ENCODE measurements around the gene HRCT1. TPM values are rescaled to one million over a fixed set of nuclear protein-coding genes. Genes with fewer than 3 reads are reported as not detected.

HRCT1 gene
- total and polyA plus RNA-seq, 2 donors (not counting 3 experiments of a cell fraction or from before 2014, with no cell fraction given): 1.2 to 7.0 TPM

GRCh38 chr9:35923927-35924763 is 18.1 kb downstream of the HRCT1 start:
- intact Hi-C loops (cut with micrococcal nuclease): no loop called here
- H3K27ac ChIP-seq (ENCODE audit: insufficient read depth, low read depth, low read length): no peak overlapping the region
- FAIRE-seq: no peak
- DNase-seq (ENCODE audit: low read depth, low spot score): no peak
- no peaks in the 10 kb centered on the region for H3K9me3 ChIP-seq (replicated peaks; ENCODE audit: control insufficient read depth, insufficient read depth, low read length)
- dilution Hi-C loops (cut with MboI; ENCODE audit: extremely low pct_ligation_motif_present, low sequenced_read_pairs): no loop called here
- no peak overlapping the region for H3K4me3 ChIP-seq (replicated peaks in 1 of 3; ENCODE audit: insufficient read depth in 1 of 3, low read depth in 1 of 3, low read length in 3 of 3)
- H3K36me3 ChIP-seq (ENCODE audit: control insufficient read depth in 2 of 2, extremely low read depth in 1 of 2, insufficient read depth in 2 of 2, low read length in 2 of 2): no peaks in the 10 kb centered on the region
- H3K4me2 ChIP-seq (ENCODE audit: insufficient read depth, low read length): no peak overlapping the region
- peak overlapping the region; percentile 59 for H2AFZ ChIP-seq (ENCODE audit: low read depth, low read length)
- CTCF ChIA-PET: interaction anchor here (1.1 to 2.3 kb wide), 6 partner anchors 14 to 99 kb away, joined by 3 to 19 read pairs (median 6); no protein-coding TSS in a partner anchor
- H3K9me1 ChIP-seq (replicated peaks; ENCODE audit: control insufficient read depth, extremely low read depth, insufficient read depth, low read length): no peaks in the 10 kb centered on the region
- BruUV-seq (replicated peaks): no TSS peak
- H4K20me1 ChIP-seq (replicated peaks; ENCODE audit: control insufficient read depth, extremely low read depth, insufficient read depth, low read length): no peaks in the 10 kb centered on the region
- H3K9ac ChIP-seq (replicated peaks; ENCODE audit: extremely low read depth, insufficient read depth, low read length): no peak overlapping the region
- H3K79me2 ChIP-seq (ENCODE audit: control insufficient read depth, insufficient read depth, low read length): no peaks in the 10 kb centered on the region
- no peak for TF ChIP-seq JUN (IDR thresholded peaks at IDR 0.05; ENCODE audit: borderline replicate concordance, insufficient read depth, insufficient read length, low read depth)
- TF ChIP-seq FOS (IDR thresholded peaks at IDR 0.05; ENCODE audit: borderline replicate concordance, insufficient read depth, low read length): peak; percentile 50
- H3K27me3 ChIP-seq (ENCODE audit: control insufficient read depth in 2 of 2, insufficient read depth in 2 of 2, low read length in 2 of 2): no peaks in the 10 kb centered on the region
- POLR2A ChIA-PET: no interaction called here
- H3K4me1 ChIP-seq (ENCODE audit: control insufficient read depth, extremely low read depth, insufficient read depth, low read length): peaks cover 12% of the 10 kb centered on the region

GRCh38 chr9:35928591-35929452 is 22.8 kb downstream of the HRCT1 start:
- POLR2A ChIA-PET: no interaction called here
- BruUV-seq (replicated peaks): no TSS peak
- Histone ChIP-seq H3K36me3 (ENCODE audit: control insufficient read depth in 2 of 2, extremely low read depth in 1 of 2, insufficient read depth in 2 of 2, low read length in 2 of 2) (no peaks in the 10 kb centered on the region), H3K4me1 (ENCODE audit: control insufficient read depth, extremely low read depth, insufficient read depth, low read length) (peaks cover 15% of the 10 kb centered on the region), H3K4me2 (ENCODE audit: insufficient read depth, low read length) (no peak overlapping the region), H2AFZ (ENCODE audit: low read depth, low read length) (peak overlapping the region; percentile 35), H3K27ac (ENCODE audit: insufficient read depth, low read depth, low read length) (no peak overlapping the region), H4K20me1 (replicated peaks; ENCODE audit: control insufficient read depth, extremely low read depth, insufficient read depth, low read length) (no peaks in the 10 kb centered on the region), H3K9ac (replicated peaks; ENCODE audit: extremely low read depth, insufficient read depth, low read length) (no peak overlapping the region), H3K9me3 (replicated peaks; ENCODE audit: control insufficient read depth, insufficient read depth, low read length) (no peaks in the 10 kb centered on the region), H3K79me2 (ENCODE audit: control insufficient read depth, insufficient read depth, low read length) (no peaks in the 10 kb centered on the region), H3K9me1 (replicated peaks; ENCODE audit: control insufficient read depth, extremely low read depth, insufficient read depth, low read length) (no peaks in the 10 kb centered on the region), H3K27me3 (ENCODE audit: control insufficient read depth in 2 of 2, insufficient read depth in 2 of 2, low read length in 2 of 2) (no peaks in the 10 kb centered on the region), H3K4me3 (replicated peaks in 1 of 3; ENCODE audit: insufficient read depth in 1 of 3, low read depth in 1 of 3, low read length in 3 of 3) (no peak overlapping the region)
- DNase-seq (ENCODE audit: low read depth, low spot score) (no peak), FAIRE-seq (no peak)
- dilution Hi-C loops (cut with MboI; ENCODE audit: extremely low pct_ligation_motif_present, low sequenced_read_pairs): no loop called here
- intact Hi-C loops (cut with micrococcal nuclease): loop anchor here (2.0 kb wide), 1 partner anchor 16 kb away; no protein-coding TSS in a partner anchor
- no peak for TF ChIP-seq MAX (IDR thresholded peaks at IDR 0.05; ENCODE audit: insufficient read depth, insufficient read length)
- TF ChIP-seq MYC (IDR thresholded peaks at IDR 0.05; ENCODE audit: low read depth, low read length): no peak
- no peak for TF ChIP-seq GATA2 (IDR thresholded peaks at IDR 0.05; ENCODE audit: insufficient read depth, insufficient read length, low read depth, low read length)
- TF ChIP-seq POLR2AphosphoS5 (IDR thresholded peaks at IDR 0.05; ENCODE audit: insufficient read depth, low read depth, low read length): no peak
- TF ChIP-seq JUN (IDR thresholded peaks at IDR 0.05; ENCODE audit: borderline replicate concordance, insufficient read depth, insufficient read length, low read depth): no peak
- TF ChIP-seq FOS (IDR thresholded peaks at IDR 0.05; ENCODE audit: borderline replicate concordance, insufficient read depth, low read length): no peak
- CTCF ChIA-PET: interaction anchor here (1.1 to 2.0 kb wide), 4 partner anchors 26 to 46 kb away, joined by 3 to 6 read pairs (median 4); no protein-coding TSS in a partner anchor
